C4-2B (cell line): ENCODE data around the gene PUSL1.

Source experiments
- ZFX ChIP-seq: fragments of 450-650 bp; IDR thresholded peaks from 2 replicates; pipeline ENCODE4 v1.6.1; 2017
- TF ChIP-seq, protein P1 (sequence below): fragments of 450-650 bp; conservative IDR thresholded peaks from 2 replicates; pipeline ENCODE4 v1.5.1; 2017; ENCODE audit warnings: mild to moderate bottlenecking

GRCh38 chr1:1356166-1356795 is 47.9 kb downstream of the PUSL1 start:
- TF ChIP-seq, protein P1, sequence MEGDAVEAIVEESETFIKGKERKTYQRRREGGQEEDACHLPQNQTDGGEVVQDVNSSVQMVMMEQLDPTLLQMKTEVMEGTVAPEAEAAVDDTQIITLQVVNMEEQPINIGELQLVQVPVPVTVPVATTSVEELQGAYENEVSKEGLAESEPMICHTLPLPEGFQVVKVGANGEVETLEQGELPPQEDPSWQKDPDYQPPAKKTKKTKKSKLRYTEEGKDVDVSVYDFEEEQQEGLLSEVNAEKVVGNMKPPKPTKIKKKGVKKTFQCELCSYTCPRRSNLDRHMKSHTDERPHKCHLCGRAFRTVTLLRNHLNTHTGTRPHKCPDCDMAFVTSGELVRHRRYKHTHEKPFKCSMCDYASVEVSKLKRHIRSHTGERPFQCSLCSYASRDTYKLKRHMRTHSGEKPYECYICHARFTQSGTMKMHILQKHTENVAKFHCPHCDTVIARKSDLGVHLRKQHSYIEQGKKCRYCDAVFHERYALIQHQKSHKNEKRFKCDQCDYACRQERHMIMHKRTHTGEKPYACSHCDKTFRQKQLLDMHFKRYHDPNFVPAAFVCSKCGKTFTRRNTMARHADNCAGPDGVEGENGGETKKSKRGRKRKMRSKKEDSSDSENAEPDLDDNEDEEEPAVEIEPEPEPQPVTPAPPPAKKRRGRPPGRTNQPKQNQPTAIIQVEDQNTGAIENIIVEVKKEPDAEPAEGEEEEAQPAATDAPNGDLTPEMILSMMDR = no peak
- TF ChIP-seq ZFX = no peak
